ENCODE results near the gene GOLGA7B. TPM values are rescaled to one million over a fixed set of nuclear protein-coding genes. Genes with fewer than 3 reads are reported as not detected.

The GOLGA7B gene
- total RNA-seq, 1 donor from 2014 or later, result 0.05 TPM

DNA sequence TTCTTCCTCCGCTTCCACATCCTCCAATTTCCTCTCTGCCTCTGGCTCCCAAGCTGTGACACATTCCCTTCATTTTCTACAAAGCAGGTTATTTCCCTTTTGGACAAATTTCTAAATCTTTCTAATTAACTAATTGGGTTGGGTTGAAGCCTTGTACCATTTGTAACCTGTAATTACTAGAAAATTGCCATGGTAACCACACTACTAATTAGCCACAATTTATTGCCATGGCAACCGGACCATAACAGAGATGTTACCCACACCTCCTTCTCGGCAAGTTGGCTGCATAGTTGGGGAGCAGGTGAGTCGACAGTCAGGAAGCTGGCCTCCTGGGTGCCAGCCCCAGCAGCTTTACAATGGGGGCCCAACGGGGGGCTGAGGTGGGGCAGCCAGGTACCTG, 61.6 kb downstream of the GOLGA7B start:
- DNase-seq (ENCODE audit: extremely low spot score, unreplicated experiment), result no peak
- no peaks in the 10 kb centered on the region for H3K36me3 Mint-ChIP-seq (ENCODE audit: unreplicated experiment)
- H3K4me3 Mint-ChIP-seq (ENCODE audit: unreplicated experiment), result no peak overlapping the region
- TF ChIP-seq, protein P1, sequence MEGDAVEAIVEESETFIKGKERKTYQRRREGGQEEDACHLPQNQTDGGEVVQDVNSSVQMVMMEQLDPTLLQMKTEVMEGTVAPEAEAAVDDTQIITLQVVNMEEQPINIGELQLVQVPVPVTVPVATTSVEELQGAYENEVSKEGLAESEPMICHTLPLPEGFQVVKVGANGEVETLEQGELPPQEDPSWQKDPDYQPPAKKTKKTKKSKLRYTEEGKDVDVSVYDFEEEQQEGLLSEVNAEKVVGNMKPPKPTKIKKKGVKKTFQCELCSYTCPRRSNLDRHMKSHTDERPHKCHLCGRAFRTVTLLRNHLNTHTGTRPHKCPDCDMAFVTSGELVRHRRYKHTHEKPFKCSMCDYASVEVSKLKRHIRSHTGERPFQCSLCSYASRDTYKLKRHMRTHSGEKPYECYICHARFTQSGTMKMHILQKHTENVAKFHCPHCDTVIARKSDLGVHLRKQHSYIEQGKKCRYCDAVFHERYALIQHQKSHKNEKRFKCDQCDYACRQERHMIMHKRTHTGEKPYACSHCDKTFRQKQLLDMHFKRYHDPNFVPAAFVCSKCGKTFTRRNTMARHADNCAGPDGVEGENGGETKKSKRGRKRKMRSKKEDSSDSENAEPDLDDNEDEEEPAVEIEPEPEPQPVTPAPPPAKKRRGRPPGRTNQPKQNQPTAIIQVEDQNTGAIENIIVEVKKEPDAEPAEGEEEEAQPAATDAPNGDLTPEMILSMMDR (IDR thresholded peaks at IDR 0.05), result no peak
- H3K27me3 Mint-ChIP-seq (ENCODE audit: unreplicated experiment), result peaks cover 60% of the 10 kb centered on the region
- H3K4me1 Mint-ChIP-seq (ENCODE audit: unreplicated experiment), result peaks cover 5% of the 10 kb centered on the region
- no peaks in the 10 kb centered on the region for H3K9me3 Mint-ChIP-seq (ENCODE audit: unreplicated experiment)
- H3K27ac Mint-ChIP-seq (ENCODE audit: unreplicated experiment), result no peak overlapping the region

DNA sequence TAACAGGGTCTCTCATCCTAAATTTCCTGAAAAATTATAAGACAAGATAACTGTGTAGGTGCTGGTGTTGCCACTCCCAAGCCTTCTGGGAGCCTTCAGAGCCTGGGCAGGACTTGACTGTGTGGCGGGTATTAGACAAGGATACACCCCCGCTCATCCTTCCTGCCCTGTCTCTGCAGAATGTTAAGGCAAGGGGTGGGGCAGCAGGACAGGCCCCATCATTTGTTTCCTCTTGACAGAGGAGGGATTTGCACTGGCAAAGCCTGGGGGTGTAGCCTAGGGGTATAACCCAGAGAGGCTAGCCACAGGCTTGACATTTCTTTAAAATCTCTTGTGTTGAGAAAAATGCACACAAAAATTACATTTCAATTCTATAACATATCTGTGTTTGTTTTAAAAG, 63.5 kb downstream of the GOLGA7B start:
- DNase-seq (ENCODE audit: extremely low spot score, unreplicated experiment), result no peak
- Mint-ChIP-seq H3K27me3 (ENCODE audit: unreplicated experiment) (peaks cover 67% of the 10 kb centered on the region), H3K4me1 (ENCODE audit: unreplicated experiment) (peaks cover 5% of the 10 kb centered on the region), H3K36me3 (ENCODE audit: unreplicated experiment) (no peaks in the 10 kb centered on the region), H3K9me3 (ENCODE audit: unreplicated experiment) (no peaks in the 10 kb centered on the region), H3K27ac (ENCODE audit: unreplicated experiment) (no peak overlapping the region), H3K4me3 (ENCODE audit: unreplicated experiment) (no peak overlapping the region)
- TF ChIP-seq, protein P1 (IDR thresholded peaks at IDR 0.05), result no peak

DNA sequence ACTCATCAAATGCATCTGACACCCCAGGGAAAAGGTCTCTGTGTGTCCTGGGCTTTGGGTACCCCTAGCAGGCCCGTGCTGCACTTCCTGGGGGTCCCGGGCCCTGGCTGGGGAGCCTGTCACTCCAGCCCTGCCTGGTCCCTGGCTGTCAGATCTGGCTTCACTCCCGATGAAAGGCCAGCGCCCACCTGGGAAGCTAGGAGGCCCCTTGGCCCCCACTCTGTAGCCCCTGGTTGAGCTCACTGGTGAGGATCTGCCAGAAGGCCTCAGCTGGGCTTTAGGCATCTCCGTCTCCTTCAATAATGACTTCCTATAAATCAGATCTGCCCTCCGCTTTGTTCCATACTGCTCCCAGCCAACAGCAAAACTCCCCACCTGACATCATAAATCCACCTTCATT, 64.0 kb downstream of the GOLGA7B start:
- DNase-seq (ENCODE audit: extremely low spot score, unreplicated experiment), result no peak
- no peak overlapping the region for H3K27ac Mint-ChIP-seq (ENCODE audit: unreplicated experiment)
- H3K36me3 Mint-ChIP-seq (ENCODE audit: unreplicated experiment), result no peaks in the 10 kb centered on the region
- H3K27me3 Mint-ChIP-seq (ENCODE audit: unreplicated experiment), result peaks cover 67% of the 10 kb centered on the region
- H3K4me3 Mint-ChIP-seq (ENCODE audit: unreplicated experiment), result no peak overlapping the region
- TF ChIP-seq, protein P1 (IDR thresholded peaks at IDR 0.05), result no peak
- no peaks in the 10 kb centered on the region for H3K9me3 Mint-ChIP-seq (ENCODE audit: unreplicated experiment)
- H3K4me1 Mint-ChIP-seq (ENCODE audit: unreplicated experiment), result peaks cover 5% of the 10 kb centered on the region

DNA sequence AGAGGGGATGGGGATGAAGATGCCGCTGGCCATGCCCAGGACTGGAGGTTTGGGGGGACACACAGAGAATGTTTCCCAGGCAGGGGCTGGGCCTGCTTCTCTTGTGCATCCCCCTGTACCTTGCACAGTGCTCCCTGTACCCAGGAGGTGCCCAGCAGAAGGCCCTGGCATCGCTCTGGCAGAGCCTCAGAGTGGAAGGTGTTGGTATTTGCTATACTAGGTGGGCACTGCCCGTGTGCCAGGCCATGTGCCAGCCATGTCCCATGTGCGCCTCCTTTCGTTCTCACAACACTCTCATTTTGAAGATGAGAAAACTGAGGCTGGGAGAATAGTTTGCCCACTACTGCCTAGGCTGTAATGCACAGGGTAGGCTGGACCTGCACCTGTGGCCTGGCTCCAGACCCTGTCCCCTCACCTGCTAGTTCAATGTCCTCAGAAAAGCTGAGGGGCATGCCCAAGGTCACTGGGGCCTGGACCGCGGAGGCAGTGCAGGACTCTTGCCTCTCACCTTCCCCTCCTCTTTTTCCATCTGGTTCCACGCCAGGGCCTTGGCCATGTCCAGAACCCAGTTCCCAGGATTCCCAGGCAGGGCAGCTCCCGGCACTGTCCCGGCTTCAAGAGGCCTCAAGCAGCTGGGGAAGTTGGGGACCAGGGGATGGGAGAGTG, 64.7 kb downstream of the GOLGA7B start:
- H3K4me3 Mint-ChIP-seq (ENCODE audit: unreplicated experiment), result no peak overlapping the region
- TF ChIP-seq, protein P1 (IDR thresholded peaks at IDR 0.05), result no peak

DNA sequence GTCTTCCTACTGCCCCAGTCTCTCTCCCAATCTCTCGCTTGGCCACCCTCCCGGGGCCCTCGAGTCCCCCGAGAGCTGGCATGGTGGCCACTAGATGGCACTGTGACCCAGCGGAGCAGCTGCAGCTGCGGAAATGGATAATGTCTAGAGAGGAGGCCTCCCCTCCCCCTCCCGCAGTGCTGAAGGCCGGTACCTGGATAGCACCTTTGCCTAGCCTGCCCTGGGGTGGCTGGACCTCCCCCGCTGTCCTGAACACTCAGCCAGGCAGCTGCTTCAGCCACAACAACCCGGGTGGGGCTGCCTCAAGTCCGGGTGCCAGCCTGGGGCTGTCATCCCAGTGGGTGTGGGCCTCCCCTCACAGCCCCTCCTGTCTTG, 65.2 kb downstream of the GOLGA7B start:
- DNase-seq (ENCODE audit: extremely low spot score, unreplicated experiment), result peak; percentile 90
- Mint-ChIP-seq H3K27me3 (ENCODE audit: unreplicated experiment) (peaks cover 63% of the 10 kb centered on the region), H3K27ac (ENCODE audit: unreplicated experiment) (no peak overlapping the region), H3K36me3 (ENCODE audit: unreplicated experiment) (no peaks in the 10 kb centered on the region), H3K4me1 (ENCODE audit: unreplicated experiment) (peaks cover 5% of the 10 kb centered on the region), H3K9me3 (ENCODE audit: unreplicated experiment) (no peaks in the 10 kb centered on the region), H3K4me3 (ENCODE audit: unreplicated experiment) (no peak overlapping the region)
- TF ChIP-seq, protein P1 (IDR thresholded peaks at IDR 0.05), result peak; percentile 96

More for the DNA sequence above, 64.7 kb downstream of the GOLGA7B start:
- Mint-ChIP-seq H3K27ac (ENCODE audit: unreplicated experiment) (no peak overlapping the region), H3K36me3 (ENCODE audit: unreplicated experiment) (no peaks in the 10 kb centered on the region), H3K9me3 (ENCODE audit: unreplicated experiment) (no peaks in the 10 kb centered on the region), H3K27me3 (ENCODE audit: unreplicated experiment) (peaks cover 65% of the 10 kb centered on the region), H3K4me1 (ENCODE audit: unreplicated experiment) (peaks cover 5% of the 10 kb centered on the region)
- DNase-seq (ENCODE audit: extremely low spot score, unreplicated experiment), result no peak

Measured in osteocyte (in vitro differentiated cells).